A549 (cell line): ENCODE measurements around the gene ASB5.

Source experiments
- CBX2 ChIP-seq: fragments of 200-600 bp; sonication (generic); IDR thresholded peaks from 2 replicates; pipeline ENCODE4 v1.6.1; 2016; ENCODE audit warnings: low read depth, mild to moderate bottlenecking, borderline replicate concordance
- GATA3 ChIP-seq: IDR thresholded peaks from 2 replicates; pipeline ENCODE4 v1.6.1; 2012; ENCODE audit warnings: borderline replicate concordance
- JUNB ChIP-seq: fragments of >200 bp; sonication (Bioruptor Twin); formaldehyde crosslinking; IDR thresholded peaks from 2 replicates; pipeline ENCODE4 v1.6.1; 2016
- MAZ ChIP-seq: fragments of 150-350 bp; IDR thresholded peaks from 2 replicates; pipeline ENCODE4 v1.6.1; 2014; ENCODE audit warnings: antibody characterized with exemption, low read depth, low read length, borderline replicate concordance
- NFE2L2 ChIP-seq: fragments of 150-350 bp; conservative IDR thresholded peaks from 2 replicates; pipeline ENCODE4 v1.6.1; 2014; ENCODE audit warnings: low read length
- POLR2AphosphoS2 ChIP-seq: conservative IDR thresholded peaks from 2 replicates; pipeline ENCODE4 v1.6.1; 2012; ENCODE audit warnings: low read length, improper control_type of control experiment, inconsistent platforms
- RAD21 ChIP-seq, 2 experiments: fragments of >200 bp in 1 of 2; sonication (Bioruptor Twin) in 1 of 2; formaldehyde crosslinking in 1 of 2; IDR thresholded peaks in 1 of 2; conservative IDR thresholded peaks in 1 of 2; 2 replicates in 1 of 2; 3 replicates in 1 of 2; pipeline ENCODE4 v1.6.1; 2012 to 2018; ENCODE audit warnings: inconsistent platforms in 1 of 2
- TF ChIP-seq, protein P1 (sequence below): fragments of >200 bp; sonication (Bioruptor Twin); formaldehyde crosslinking; IDR thresholded peaks from 3 replicates; pipeline ENCODE4 v1.5.1; 2016

DNA sequence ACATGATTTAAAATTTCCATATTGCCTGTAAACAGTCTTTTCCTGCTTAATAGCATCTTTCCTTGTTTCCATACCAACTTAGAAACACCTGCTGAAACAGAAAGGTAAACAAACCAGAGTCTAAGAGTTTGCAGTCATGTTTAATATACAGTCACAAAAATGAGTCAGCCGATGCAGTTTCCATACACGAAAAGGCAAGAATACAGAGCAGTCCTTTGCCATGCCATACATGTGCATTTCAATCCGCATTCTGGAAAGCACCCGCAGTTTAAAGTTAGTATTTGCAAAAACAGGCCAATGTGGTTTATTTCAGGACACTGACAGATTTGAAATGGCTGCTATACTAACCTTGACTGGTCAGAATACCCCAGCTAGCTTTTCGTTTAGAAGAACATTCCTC, 32.1 kb downstream of the ASB5 start:
- TF ChIP-seq JUNB = no peak
- no peak for TF ChIP-seq POLR2AphosphoS2
- TF ChIP-seq, protein P1, sequence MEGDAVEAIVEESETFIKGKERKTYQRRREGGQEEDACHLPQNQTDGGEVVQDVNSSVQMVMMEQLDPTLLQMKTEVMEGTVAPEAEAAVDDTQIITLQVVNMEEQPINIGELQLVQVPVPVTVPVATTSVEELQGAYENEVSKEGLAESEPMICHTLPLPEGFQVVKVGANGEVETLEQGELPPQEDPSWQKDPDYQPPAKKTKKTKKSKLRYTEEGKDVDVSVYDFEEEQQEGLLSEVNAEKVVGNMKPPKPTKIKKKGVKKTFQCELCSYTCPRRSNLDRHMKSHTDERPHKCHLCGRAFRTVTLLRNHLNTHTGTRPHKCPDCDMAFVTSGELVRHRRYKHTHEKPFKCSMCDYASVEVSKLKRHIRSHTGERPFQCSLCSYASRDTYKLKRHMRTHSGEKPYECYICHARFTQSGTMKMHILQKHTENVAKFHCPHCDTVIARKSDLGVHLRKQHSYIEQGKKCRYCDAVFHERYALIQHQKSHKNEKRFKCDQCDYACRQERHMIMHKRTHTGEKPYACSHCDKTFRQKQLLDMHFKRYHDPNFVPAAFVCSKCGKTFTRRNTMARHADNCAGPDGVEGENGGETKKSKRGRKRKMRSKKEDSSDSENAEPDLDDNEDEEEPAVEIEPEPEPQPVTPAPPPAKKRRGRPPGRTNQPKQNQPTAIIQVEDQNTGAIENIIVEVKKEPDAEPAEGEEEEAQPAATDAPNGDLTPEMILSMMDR = no peak
- no peak for TF ChIP-seq MAZ
- no peak for TF ChIP-seq RAD21 (conservative IDR thresholded peaks at IDR 0.05 in 1 of 2, IDR thresholded peaks at IDR 0.05 in 1 of 2)
- no peak for TF ChIP-seq GATA3
- no peak for TF ChIP-seq NFE2L2
- no peak for TF ChIP-seq CBX2
